ENCODE measurements around the gene MSLN. TPM values are rescaled to one million over a fixed set of nuclear protein-coding genes. Genes with fewer than 3 reads are reported as not detected.
A peak's percentile ranks its signal among the peaks of the same experiment; 100 is the strongest.

Gene MSLN
- total and polyA plus RNA-seq, 10 donors: 0.22 to 1.1 (median 0.41) TPM; not detected in 4

- peaks cover 0 to 12% (median 0%) of the 10 kb centered on the region in 6 donors for H3K36me3 ChIP-seq
- peaks cover 24 to 83% (median 61%) of the 10 kb centered on the region in 6 donors for H3K4me1 ChIP-seq
- no peak for DNase-seq
- H3K4me3 ChIP-seq: no peak overlapping the region
- no peak overlapping the region for H3K27ac ChIP-seq
- intact Hi-C loops (cut with DNase I; ENCODE audit: low total_unique reads): no loop called here
- TF ChIP-seq CTCF (IDR thresholded peaks at IDR 0.05 in 8 of 11, conservative IDR thresholded peaks at IDR 0.05 in 3 of 11) (no peak), POLR2AphosphoS5 (IDR thresholded peaks at IDR 0.05) (no peak), POLR2A (IDR thresholded peaks at IDR 0.05) (no peak)
- peaks cover 0 to 35% (median 18%) of the 10 kb centered on the region in 7 donors for H3K27me3 ChIP-seq (replicated peaks in 1 of 7)
- WGBS, 5 donors: 40 to 90% (median 76%) methylated on average over 2 to 9 of the region's 9 CpGs
- H3K9me3 ChIP-seq: no peaks in the 10 kb centered on the region
Measured at GRCh38 chr16:723695-724094, 36.8 kb upstream of the MSLN start.

- 72 to 91% (median 77%) methylated on average over 6 to 29 of the region's 29 CpGs for WGBS, 5 donors
- TF ChIP-seq POLR2AphosphoS5 (IDR thresholded peaks at IDR 0.05): peak in 1 of 3 donors; percentile 39
- TF ChIP-seq CTCF (IDR thresholded peaks at IDR 0.05 in 8 of 11, conservative IDR thresholded peaks at IDR 0.05 in 3 of 11): no peak
- no peak for TF ChIP-seq POLR2A (IDR thresholded peaks at IDR 0.05)
- peaks cover 0 to 42% (median 18%) of the 10 kb centered on the region in 7 donors for H3K27me3 ChIP-seq (replicated peaks in 1 of 7)
- no peaks in the 10 kb centered on the region for H3K9me3 ChIP-seq
- DNase-seq: no peak
- peaks cover 0 to 16% (median 0%) of the 10 kb centered on the region in 6 donors for H3K36me3 ChIP-seq
- intact Hi-C loops (cut with DNase I; ENCODE audit: low total_unique reads): no loop called here
- H3K4me3 ChIP-seq: no peak overlapping the region
- no peak overlapping the region for H3K27ac ChIP-seq
- H3K4me1 ChIP-seq: peaks cover 22 to 85% (median 64%) of the 10 kb centered on the region in 6 donors
Measured at GRCh38 chr16:724188-725040, 36.1 kb upstream of the MSLN start.

GRCh38 chr16:725041-725376, 35.5 kb upstream of the MSLN start:
- WGBS, 5 donors: 32 to 81% (median 72%) methylated on average over 2 to 7 of the region's 7 CpGs
- peaks cover 17 to 79% (median 59%) of the 10 kb centered on the region in 6 donors for H3K4me1 ChIP-seq
- no peak for TF ChIP-seq CTCF (IDR thresholded peaks at IDR 0.05 in 8 of 11, conservative IDR thresholded peaks at IDR 0.05 in 3 of 11)
- TF ChIP-seq POLR2A (IDR thresholded peaks at IDR 0.05): no peak
- no peak for TF ChIP-seq POLR2AphosphoS5 (IDR thresholded peaks at IDR 0.05)

More at GRCh38 chr16:725041-725376, 35.5 kb upstream of the MSLN start:
- no peak for DNase-seq
- Histone ChIP-seq H3K27me3 (replicated peaks in 1 of 7) (peaks cover 0 to 42% (median 18%) of the 10 kb centered on the region in 7 donors), H3K36me3 (peaks cover 0 to 22% (median 0%) of the 10 kb centered on the region in 6 donors), H3K9me3 (no peaks in the 10 kb centered on the region), H3K27ac (no peak overlapping the region), H3K4me3 (no peak overlapping the region)
- intact Hi-C loops (cut with DNase I; ENCODE audit: low total_unique reads): no loop called here

Data from spleen (tissue), 11 donors.